Esophagus squamous epithelium (tissue), 5 donors: ENCODE measurements around the gene TRPC4. TPM values are rescaled to one million over a fixed set of nuclear protein-coding genes. Genes with fewer than 3 reads are reported as not detected.

ENCODE experiments used
- DNase-seq: peaks from one replicate; lab custom pipeline; 2025; lab: John Stamatoyannopoulos, UW
- H3K27ac ChIP-seq, 4 donors: fragments of 200-600 bp; sonication (generic); one replicate each; pipeline ENCODE4 v1.5.1; 2016 to 2019; ENCODE audit warnings: mild to moderate bottlenecking in 1 of 4
- H3K27me3 ChIP-seq, 4 donors: fragments of 200-600 bp; sonication (generic); 1 replicate in 3 of 4; 2 replicates in 1 of 4; pipeline versions ENCODE4 v1.5.1 to v1.6.0; 2017 to 2021; ENCODE audit warnings: antibody characterized with exemption in 1 of 4
- H3K36me3 ChIP-seq, 3 donors: fragments of 200-600 bp; sonication (generic); one replicate each; pipeline ENCODE4 v1.5.1; 2016 to 2019
- H3K4me1 ChIP-seq, 3 donors: fragments of 200-600 bp; sonication (generic); one replicate each; pipeline ENCODE4 v1.5.1; 2017 to 2019
- H3K4me3 ChIP-seq, 4 donors: fragments of 200-600 bp; sonication (generic); 1 replicate in 3 of 4; 2 replicates in 1 of 4; pipeline ENCODE4 v1.5.1; 2016 to 2019; ENCODE audit warnings: mild to moderate bottlenecking in 2 of 4, moderate library complexity in 1 of 4
- H3K9me3 ChIP-seq, 3 donors: fragments of 200-600 bp; sonication (generic); one replicate each; pipeline ENCODE4 v1.5.1; 2016 to 2019
- CTCF ChIP-seq, 6 experiments: fragments of 450-650 bp in 4 of 6; fragments of 200-600 bp in 2 of 6; sonication (generic) in 2 of 6; IDR thresholded peaks; one replicate each; pipeline ENCODE4 v1.5.1; 2016 to 2019; ENCODE audit warnings: antibody characterized with exemption in 6 of 6, mild to moderate bottlenecking in 4 of 6, moderate library complexity in 4 of 6
- POLR2A ChIP-seq, 4 donors: fragments of 450-650 bp; IDR thresholded peaks; one replicate each; pipeline ENCODE4 v1.6.1; 2017; ENCODE audit warnings: antibody characterized with exemption in 4 of 4, mild to moderate bottlenecking in 4 of 4, moderate library complexity in 3 of 4
- WGBS, 2 donors: methylation state at CpG; one replicate each; pipeline ENCODE4 v1.1.5; 2018; 5-methylcytosine and 5-hydroxymethylcytosine counted together
- intact Hi-C: fragments of 100-400 bp; cut with DNase I; formaldehyde crosslinking; loops from one replicate; pipeline ENCODE4 v1.15.0; 2022
- total RNA-seq, 4 donors: library from RNA; depleted of rRNA; stranded (reverse); fragments of >200 nt; gene quantifications; one replicate each; pipeline ENCODE4 v1.1.0, GENCODE V29; 2016
- donor health status: DM: yes; HTN: yes; CAD: no.

TRPC4 gene
- total RNA-seq, 4 donors from 2014 or later = 0.09 to 0.19 (median 0.13) TPM; not detected in 1

GRCh38 chr13:37878496-37878895 lies 8.9 kb upstream of the TRPC4 start:
- DNase-seq = no peak
- WGBS, 2 donors = 80 to 87% methylated on average over 1 of the region's 1 CpG
- no peak for TF ChIP-seq POLR2A (IDR thresholded peaks at IDR 0.05)
- Histone ChIP-seq H3K36me3 (no peaks in the 10 kb centered on the region), H3K27me3 (no peaks in the 10 kb centered on the region), H3K4me1 (no peaks in the 10 kb centered on the region), H3K9me3 (no peaks in the 10 kb centered on the region), H3K27ac (no peak overlapping the region), H3K4me3 (no peak overlapping the region)
- intact Hi-C loops = no loop called here

DNA sequence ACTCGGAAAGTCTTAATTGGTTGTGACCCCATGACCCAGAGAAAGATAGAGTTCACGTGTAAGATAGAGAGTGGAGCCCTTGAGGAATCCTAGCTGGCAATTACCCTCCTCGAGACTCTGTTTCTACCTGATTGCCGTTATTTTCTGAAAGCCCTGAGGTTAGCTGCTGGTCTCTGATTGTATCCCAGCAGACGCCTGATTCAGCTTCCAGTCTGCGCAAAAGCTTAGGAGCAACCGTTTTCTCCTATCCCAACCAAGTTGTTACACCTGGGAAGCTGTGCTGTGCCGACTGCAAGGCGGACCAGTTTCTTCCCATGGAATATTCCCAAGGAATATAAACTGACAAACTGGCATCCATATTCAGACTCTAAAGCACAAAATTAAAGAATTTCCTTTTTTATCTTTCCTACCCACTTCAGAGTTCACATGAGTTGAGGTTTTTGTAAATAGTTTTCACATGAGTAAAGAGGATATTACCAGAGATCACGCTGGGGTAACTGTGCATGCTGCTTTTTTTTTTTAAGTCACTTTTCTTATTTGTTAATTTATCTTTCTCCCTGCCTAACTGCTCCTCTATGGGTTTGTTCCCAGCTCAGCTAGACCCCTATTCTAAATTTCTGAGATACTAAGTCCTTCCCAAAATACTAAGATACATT lies 1.5 kb upstream of the TRPC4 start:
- intact Hi-C loops = no loop called here
- DNase-seq = no peak
- H3K36me3 ChIP-seq = no peaks in the 10 kb centered on the region
- TF ChIP-seq POLR2A (IDR thresholded peaks at IDR 0.05) (no peak), CTCF (IDR thresholded peaks at IDR 0.05) (no peak)
- H3K27ac ChIP-seq = no peak overlapping the region
- no peaks in the 10 kb centered on the region for H3K9me3 ChIP-seq
- 57 to 63% methylated on average over 7 to 10 of the region's 10 CpGs for WGBS, 2 donors
- peak overlapping the region in 1 of 4 donors; percentile 62 for H3K4me3 ChIP-seq
- peaks cover 6 to 15% (median 10%) of the 10 kb centered on the region in 3 donors for H3K4me1 ChIP-seq
- H3K27me3 ChIP-seq = peaks cover 0 to 33% (median 6%) of the 10 kb centered on the region in 4 donors

DNA sequence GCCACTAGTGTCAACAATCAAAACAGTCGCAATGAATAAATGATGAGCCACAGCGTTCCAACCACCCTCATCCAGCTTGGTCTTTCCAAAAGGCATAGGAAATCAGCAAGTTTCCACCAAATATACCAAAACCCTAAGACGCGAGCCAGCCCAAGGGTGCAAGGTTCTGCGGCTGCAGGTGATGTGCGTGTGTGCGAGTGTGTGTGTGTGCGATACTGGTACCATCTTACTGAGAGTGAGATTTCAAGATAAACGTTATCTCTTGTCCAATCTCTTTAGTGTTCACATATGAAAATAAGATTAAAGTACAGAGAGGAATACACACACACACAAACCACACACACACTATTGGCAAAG lies 895 bp upstream of the TRPC4 start:
- H3K36me3 ChIP-seq = no peaks in the 10 kb centered on the region
- H3K9me3 ChIP-seq = no peaks in the 10 kb centered on the region
- WGBS, 2 donors = 53 to 67% methylated on average over 9 of the region's 9 CpGs
- peaks cover 0 to 33% (median 6%) of the 10 kb centered on the region in 4 donors for H3K27me3 ChIP-seq
- H3K4me1 ChIP-seq = peaks cover 6 to 15% (median 10%) of the 10 kb centered on the region in 3 donors
- H3K27ac ChIP-seq = no peak overlapping the region
- TF ChIP-seq CTCF (IDR thresholded peaks at IDR 0.05) = no peak
- no peak for TF ChIP-seq POLR2A (IDR thresholded peaks at IDR 0.05)
- intact Hi-C loops = no loop called here
- no peak for DNase-seq
- H3K4me3 ChIP-seq = peak overlapping the region in 2 of 4 donors; percentile 40 to 62

- H3K27ac ChIP-seq = peak overlapping the region in 2 of 4 donors; percentile 2 to 11
- no peaks in the 10 kb centered on the region for H3K9me3 ChIP-seq
Measured at GRCh38 chr13:37869506-37869755, 141 bp downstream of the TRPC4 start.

GRCh38 chr13:37868691-37869505 lies 674 bp downstream of the TRPC4 start:
- intact Hi-C loops = no loop called here
- H3K27me3 ChIP-seq = peaks cover 0 to 33% (median 6%) of the 10 kb centered on the region in 4 donors
- TF ChIP-seq CTCF (IDR thresholded peaks at IDR 0.05) (no peak), POLR2A (IDR thresholded peaks at IDR 0.05) (no peak)
- 14 to 20% methylated on average over 26 to 27 of the region's 27 CpGs for WGBS, 2 donors
- H3K27ac ChIP-seq = peak overlapping the region in 2 of 4 donors; percentile 11 to 37
- H3K9me3 ChIP-seq = no peaks in the 10 kb centered on the region
- H3K4me3 ChIP-seq = peak overlapping the region; percentile 1 to 62 (median 38)
- H3K4me1 ChIP-seq = peaks cover 6 to 15% (median 10%) of the 10 kb centered on the region in 3 donors
- H3K36me3 ChIP-seq = no peaks in the 10 kb centered on the region
- no peak for DNase-seq

More at GRCh38 chr13:37869506-37869755, 141 bp downstream of the TRPC4 start:
- 3 to 6% methylated on average over 7 to 14 of the region's 19 CpGs for WGBS, 2 donors
- Histone ChIP-seq H3K36me3 (no peaks in the 10 kb centered on the region), H3K27me3 (peaks cover 0 to 33% (median 6%) of the 10 kb centered on the region in 4 donors), H3K4me3 (peak overlapping the region; percentile 1 to 62 (median 38)), H3K4me1 (peaks cover 6 to 15% (median 10%) of the 10 kb centered on the region in 3 donors)
- no peak for TF ChIP-seq POLR2A (IDR thresholded peaks at IDR 0.05)
- TF ChIP-seq CTCF (IDR thresholded peaks at IDR 0.05) = no peak
- DNase-seq = no peak
- intact Hi-C loops = no loop called here
